ENCODE results near the gene ICAM1. TPM values are rescaled to one million over a fixed set of nuclear protein-coding genes. Genes with fewer than 3 reads are reported as not detected.

ICAM1 gene
- total RNA-seq, 1 experiment from 2014 or later: 136 TPM

DNA sequence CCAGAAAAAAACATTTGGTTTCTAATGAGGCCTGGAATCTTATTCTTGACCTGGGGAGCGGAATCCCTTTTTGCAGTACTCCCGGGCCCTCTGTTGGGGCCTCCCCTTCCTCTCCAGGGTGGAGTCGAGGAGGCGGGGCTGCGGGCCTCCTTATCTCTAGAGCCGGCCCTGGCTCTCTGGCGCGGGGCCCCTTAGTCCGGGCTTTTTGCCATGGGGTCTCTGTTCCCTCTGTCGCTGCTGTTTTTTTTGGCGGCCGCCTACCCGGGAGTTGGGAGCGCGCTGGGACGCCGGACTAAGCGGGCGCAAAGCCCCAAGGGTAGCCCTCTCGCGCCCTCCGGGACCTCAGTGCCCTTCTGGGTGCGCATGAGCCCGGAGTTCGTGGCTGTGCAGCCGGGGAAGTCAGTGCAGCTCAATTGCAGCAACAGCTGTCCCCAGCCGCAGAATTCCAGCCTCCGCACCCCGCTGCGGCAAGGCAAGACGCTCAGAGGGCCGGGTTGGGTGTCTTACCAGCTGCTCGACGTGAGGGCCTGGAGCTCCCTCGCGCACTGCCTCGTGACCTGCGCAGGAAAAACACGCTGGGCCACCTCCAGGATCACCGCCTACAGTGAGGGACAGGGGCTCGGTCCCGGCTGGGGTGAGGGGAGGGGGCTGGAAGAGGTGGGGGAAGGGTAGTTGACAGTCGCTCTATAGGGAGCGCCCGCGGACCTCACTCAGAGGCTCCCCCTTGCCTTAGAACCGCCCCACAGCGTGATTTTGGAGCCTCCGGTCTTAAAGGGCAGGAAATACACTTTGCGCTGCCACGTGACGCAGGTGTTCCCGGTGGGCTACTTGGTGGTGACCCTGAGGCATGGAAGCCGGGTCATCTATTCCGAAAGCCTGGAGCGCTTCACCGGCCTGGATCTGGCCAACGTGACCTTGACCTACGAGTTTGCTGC, 16.1 kb downstream of the ICAM1 start, which contains the start of gene ICAM4:
ICAM4 (plus strand) TSS at position 153 of the 935 bp plus-strand sequence; CDS start at position 211, 58 bp downstream.
- H3K4me3 ChIP-seq (ENCODE audit: low read depth in 2 of 2, low read length in 2 of 2): peak within 1 kb of the TSS; percentile 25 to 30
- TF ChIP-seq, protein P1, sequence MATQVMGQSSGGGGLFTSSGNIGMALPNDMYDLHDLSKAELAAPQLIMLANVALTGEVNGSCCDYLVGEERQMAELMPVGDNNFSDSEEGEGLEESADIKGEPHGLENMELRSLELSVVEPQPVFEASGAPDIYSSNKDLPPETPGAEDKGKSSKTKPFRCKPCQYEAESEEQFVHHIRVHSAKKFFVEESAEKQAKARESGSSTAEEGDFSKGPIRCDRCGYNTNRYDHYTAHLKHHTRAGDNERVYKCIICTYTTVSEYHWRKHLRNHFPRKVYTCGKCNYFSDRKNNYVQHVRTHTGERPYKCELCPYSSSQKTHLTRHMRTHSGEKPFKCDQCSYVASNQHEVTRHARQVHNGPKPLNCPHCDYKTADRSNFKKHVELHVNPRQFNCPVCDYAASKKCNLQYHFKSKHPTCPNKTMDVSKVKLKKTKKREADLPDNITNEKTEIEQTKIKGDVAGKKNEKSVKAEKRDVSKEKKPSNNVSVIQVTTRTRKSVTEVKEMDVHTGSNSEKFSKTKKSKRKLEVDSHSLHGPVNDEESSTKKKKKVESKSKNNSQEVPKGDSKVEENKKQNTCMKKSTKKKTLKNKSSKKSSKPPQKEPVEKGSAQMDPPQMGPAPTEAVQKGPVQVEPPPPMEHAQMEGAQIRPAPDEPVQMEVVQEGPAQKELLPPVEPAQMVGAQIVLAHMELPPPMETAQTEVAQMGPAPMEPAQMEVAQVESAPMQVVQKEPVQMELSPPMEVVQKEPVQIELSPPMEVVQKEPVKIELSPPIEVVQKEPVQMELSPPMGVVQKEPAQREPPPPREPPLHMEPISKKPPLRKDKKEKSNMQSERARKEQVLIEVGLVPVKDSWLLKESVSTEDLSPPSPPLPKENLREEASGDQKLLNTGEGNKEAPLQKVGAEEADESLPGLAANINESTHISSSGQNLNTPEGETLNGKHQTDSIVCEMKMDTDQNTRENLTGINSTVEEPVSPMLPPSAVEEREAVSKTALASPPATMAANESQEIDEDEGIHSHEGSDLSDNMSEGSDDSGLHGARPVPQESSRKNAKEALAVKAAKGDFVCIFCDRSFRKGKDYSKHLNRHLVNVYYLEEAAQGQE (IDR thresholded peaks at IDR 0.05; ENCODE audit: insufficient read depth in 1 of 2, low read depth in 2 of 2, low read length in 1 of 2): 0 out of 4 replicates have a peak, but pooled peaks of 1 of the 2 experiments have one; percentile 18
- 0 out of 2 replicates have a peak, but pooled peaks have one; percentile 19 for TF ChIP-seq POLR2AphosphoS5 (IDR thresholded peaks at IDR 0.05; ENCODE audit: low read depth, low read length)
- TF ChIP-seq, protein P2, sequence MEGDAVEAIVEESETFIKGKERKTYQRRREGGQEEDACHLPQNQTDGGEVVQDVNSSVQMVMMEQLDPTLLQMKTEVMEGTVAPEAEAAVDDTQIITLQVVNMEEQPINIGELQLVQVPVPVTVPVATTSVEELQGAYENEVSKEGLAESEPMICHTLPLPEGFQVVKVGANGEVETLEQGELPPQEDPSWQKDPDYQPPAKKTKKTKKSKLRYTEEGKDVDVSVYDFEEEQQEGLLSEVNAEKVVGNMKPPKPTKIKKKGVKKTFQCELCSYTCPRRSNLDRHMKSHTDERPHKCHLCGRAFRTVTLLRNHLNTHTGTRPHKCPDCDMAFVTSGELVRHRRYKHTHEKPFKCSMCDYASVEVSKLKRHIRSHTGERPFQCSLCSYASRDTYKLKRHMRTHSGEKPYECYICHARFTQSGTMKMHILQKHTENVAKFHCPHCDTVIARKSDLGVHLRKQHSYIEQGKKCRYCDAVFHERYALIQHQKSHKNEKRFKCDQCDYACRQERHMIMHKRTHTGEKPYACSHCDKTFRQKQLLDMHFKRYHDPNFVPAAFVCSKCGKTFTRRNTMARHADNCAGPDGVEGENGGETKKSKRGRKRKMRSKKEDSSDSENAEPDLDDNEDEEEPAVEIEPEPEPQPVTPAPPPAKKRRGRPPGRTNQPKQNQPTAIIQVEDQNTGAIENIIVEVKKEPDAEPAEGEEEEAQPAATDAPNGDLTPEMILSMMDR (IDR thresholded peaks at IDR 0.05): no peak
- peak; percentile 32; the same call in 1 of the 2 replicates for ATAC-seq
- DNase-seq (ENCODE audit: low read depth, low spot score): no peak
- BruUV-seq (replicated peaks): no TSS peak
- H3K27ac ChIP-seq (ENCODE audit: low read length): peak within 1 kb of the TSS; percentile 63
- no peaks in the 10 kb centered on the region for H3K27me3 ChIP-seq (ENCODE audit: control insufficient read depth, insufficient read depth, low read length)
- no peaks in the 10 kb centered on the region for H3K9me3 ChIP-seq (ENCODE audit: control insufficient read depth, insufficient read depth, low read depth, low read length)
- ChIA-PET CTCF (interaction anchor here (0.6 to 1.1 kb wide), 2 partner anchors 55 to 102 kb away, joined by 3 to 9 read pairs; no protein-coding TSS in a partner anchor), POLR2A (interaction anchor here (1.8 kb wide), 1 partner anchor 16 kb away, joined by 8 read pairs; the partner anchor contains the start of gene ICAM1)
- H3K4me1 ChIP-seq (ENCODE audit: control insufficient read depth, insufficient read depth, low read length): peaks cover 17% of the 10 kb centered on the region; the same call in 1 of the 2 replicates
- in situ Hi-C loops (cut with HindIII; ENCODE audit: low pct_unique_long_range_greater_than_20kb, low sequenced_read_pairs): no loop called here
- intact Hi-C loops (cut with micrococcal nuclease; ENCODE audit: unreplicated experiment): no loop called here
- no peaks in the 10 kb centered on the region for H3K36me3 ChIP-seq (ENCODE audit: control insufficient read depth, insufficient read depth, low read length)

- no TSS peak for BruUV-seq (replicated peaks)
- Histone ChIP-seq H3K4me1 (ENCODE audit: control insufficient read depth, insufficient read depth, low read length) (peaks cover 14% of the 10 kb centered on the region; the same call in 1 of the 2 replicates), H3K9me3 (ENCODE audit: control insufficient read depth, insufficient read depth, low read depth, low read length) (no peaks in the 10 kb centered on the region), H3K4me3 (ENCODE audit: low read depth in 2 of 2, low read length in 2 of 2) (peak overlapping the region; percentile 53 to 79), H3K36me3 (ENCODE audit: control insufficient read depth, insufficient read depth, low read length) (no peaks in the 10 kb centered on the region), H3K27ac (ENCODE audit: low read length) (peak overlapping the region; percentile 75), H3K27me3 (ENCODE audit: control insufficient read depth, insufficient read depth, low read length) (no peaks in the 10 kb centered on the region)
- ChIA-PET CTCF (interaction anchor here (1.3 kb wide), 1 partner anchor 30 kb away, joined by 4 read pairs; no protein-coding TSS in a partner anchor), POLR2A (interaction anchor here (0.6 to 2.6 kb wide), 3 partner anchors 18 to 97 kb away, joined by 3 to 11 read pairs (median 3); partner anchors contain the start of gene ICAM1)
- TF ChIP-seq, protein P2 (IDR thresholded peaks at IDR 0.05): no peak
- TF ChIP-seq TCF7L2 (IDR thresholded peaks at IDR 0.05; ENCODE audit: low read depth, low read length) (no peak), POLR2AphosphoS5 (IDR thresholded peaks at IDR 0.05; ENCODE audit: low read depth, low read length) (no peak), SIN3A (IDR thresholded peaks at IDR 0.05; ENCODE audit: borderline replicate concordance, insufficient read depth, low read depth, low read length) (no peak)
- TF ChIP-seq, protein P1 (IDR thresholded peaks at IDR 0.05; ENCODE audit: insufficient read depth in 1 of 2, low read depth in 2 of 2, low read length in 1 of 2): no peak
- intact Hi-C loops (cut with micrococcal nuclease; ENCODE audit: unreplicated experiment): no loop called here
- ATAC-seq: peak; percentile 63
- in situ Hi-C loops (cut with HindIII; ENCODE audit: low pct_unique_long_range_greater_than_20kb, low sequenced_read_pairs): no loop called here
- DNase-seq (ENCODE audit: low read depth, low spot score): no peak
Measured at GRCh38 chr19:10288662-10289166, 17.8 kb downstream of the ICAM1 start.

Measured in Panc1 (cell line).